GM15510 (cell line): ENCODE results near the gene APEX2.
A peak's percentile ranks its signal among the peaks of the same experiment; 100 is the strongest.

ENCODE experiments used
- POLR2A ChIP-seq: IDR thresholded peaks from 3 replicates; pipeline ENCODE4 v1.6.1; 2011; ENCODE audit warnings: borderline replicate concordance; ENCODE audit not compliant: insufficient read length; ENCODE audit errors: extremely low read depth

The APEX2 gene

GRCh38 chrX:54999717-55000598 lies at the start of gene APEX2:
Gene APEX2, plus strand, starts transcription at chrX:55000363. Its CDS starts 60 bp downstream, at chrX:55000423.
- peak; percentile 85 for TF ChIP-seq POLR2A

GRCh38 chrX:54950730-54951375 lies 49.3 kb upstream of the APEX2 start:
- no peak for TF ChIP-seq POLR2A

- no peak for TF ChIP-seq POLR2A
Observed at GRCh38 chrX:54961750-54962149, 38.4 kb upstream of the APEX2 start.

- no peak for TF ChIP-seq POLR2A
Observed at GRCh38 chrX:54964766-54965497, 35.2 kb upstream of the APEX2 start.

- TF ChIP-seq POLR2A = no peak
Observed at GRCh38 chrX:54977387-54977786, 22.8 kb upstream of the APEX2 start.

GRCh38 chrX:54978448-54978847 lies 21.7 kb upstream of the APEX2 start:
- no peak for TF ChIP-seq POLR2A

GRCh38 chrX:54979432-54979831 lies 20.7 kb upstream of the APEX2 start:
- TF ChIP-seq POLR2A = no peak

GRCh38 chrX:54980334-54980733 lies 19.8 kb upstream of the APEX2 start:
- TF ChIP-seq POLR2A = no peak

- TF ChIP-seq POLR2A = no peak
Observed at GRCh38 chrX:54991706-54992105, 8.5 kb upstream of the APEX2 start.

- no peak for TF ChIP-seq POLR2A
Observed at GRCh38 chrX:54992911-54993622, 7.1 kb upstream of the APEX2 start.

- no peak for TF ChIP-seq POLR2A
Observed at GRCh38 chrX:54994099-54994498, 6.1 kb upstream of the APEX2 start, which contains the start of gene PFKFB1. Gene PFKFB1, minus strand, starts transcription at chrX:54994188. Its CDS starts 181 bp downstream, at chrX:54994007.

GRCh38 chrX:54994668-54995351 lies 5.4 kb upstream of the APEX2 start:
- no peak for TF ChIP-seq POLR2A

- TF ChIP-seq POLR2A = no peak
Observed at GRCh38 chrX:54995621-54996020, 4.5 kb upstream of the APEX2 start.

- TF ChIP-seq POLR2A = no peak
Observed at GRCh38 chrX:55004231-55004630, 4.1 kb downstream of the APEX2 start.
